Liver (tissue), 9 donors: ENCODE measurements around the gene JDP2. TPM values are rescaled to one million over a fixed set of nuclear protein-coding genes. Genes with fewer than 3 reads are reported as not detected.

Experiments used
- DNase-seq: peaks from one replicate; pipeline ENCODE4 v3.0.0-alpha.2; 2017; ENCODE audit warnings: low spot score
- H3K27ac ChIP-seq, 2 donors: one replicate each; pipeline ENCODE4 v1.7.0; 2013; ENCODE audit warnings: inconsistent platforms in 2 of 2, low read length in 2 of 2, control low read depth in 1 of 2, low read depth in 1 of 2, mild to moderate bottlenecking in 1 of 2
- H3K27me3 ChIP-seq, 4 donors: one replicate each; pipeline versions ENCODE4 v1.6.1 to v1.7.0; 2013; ENCODE audit warnings: low read length in 3 of 4, inconsistent platforms in 1 of 4, mild to moderate bottlenecking in 1 of 4, moderate library complexity in 1 of 4; ENCODE audit not compliant: control insufficient read depth in 4 of 4, insufficient read depth in 4 of 4
- H3K36me3 ChIP-seq, 4 donors: one replicate each; pipeline versions ENCODE4 v1.6.1 to v1.7.0; 2013; ENCODE audit warnings: low read length in 3 of 4, mild to moderate bottlenecking in 3 of 4, low read depth in 1 of 4, moderate library complexity in 1 of 4; ENCODE audit not compliant: control insufficient read depth in 4 of 4, insufficient read depth in 3 of 4
- H3K4me1 ChIP-seq, 4 donors: one replicate each; pipeline versions ENCODE4 v1.6.1 to v1.7.0; 2013; ENCODE audit warnings: low read length in 3 of 4, mild to moderate bottlenecking in 3 of 4, moderate library complexity in 1 of 4; ENCODE audit not compliant: control insufficient read depth in 4 of 4, insufficient read depth in 4 of 4
- H3K4me3 ChIP-seq, 3 donors: one replicate each; pipeline versions ENCODE4 v1.6.1 to v1.7.0; 2013; ENCODE audit warnings: low read length in 3 of 3, control low read depth in 1 of 3, low read depth in 1 of 3, mild to moderate bottlenecking in 1 of 3
- H3K9ac ChIP-seq, 2 donors: one replicate each; pipeline ENCODE4 v1.7.0; 2013; ENCODE audit warnings: low read length in 2 of 2, mild to moderate bottlenecking in 2 of 2, moderate library complexity in 2 of 2, control low read depth in 1 of 2, low read depth in 1 of 2
- H3K9me3 ChIP-seq, 4 donors: one replicate each; pipeline versions ENCODE4 v1.6.1 to v1.7.0; 2013; ENCODE audit warnings: low read length in 3 of 4; ENCODE audit not compliant: control insufficient read depth in 4 of 4
- EGR1 ChIP-seq, 2 donors: IDR thresholded peaks; 2 replicates each; pipeline ENCODE4 v1.6.1; 2016 to 2018; ENCODE audit warnings: antibody characterized with exemption in 2 of 2, low read depth in 2 of 2
- FOXA1 ChIP-seq: IDR thresholded peaks from 2 replicates; pipeline ENCODE4 v1.6.1; 2016; ENCODE audit warnings: antibody characterized with exemption
- FOXA2 ChIP-seq: IDR thresholded peaks from 2 replicates; pipeline ENCODE4 v1.6.1; 2016; ENCODE audit warnings: antibody characterized with exemption
- GABPA ChIP-seq, 2 donors: IDR thresholded peaks in 1 of 2; conservative IDR thresholded peaks in 1 of 2; 2 replicates each; pipeline ENCODE4 v1.6.1; 2016; ENCODE audit warnings: antibody characterized with exemption in 2 of 2, mild to moderate bottlenecking in 1 of 2, moderate library complexity in 1 of 2
- HNF4A ChIP-seq, 2 donors: conservative IDR thresholded peaks; 2 replicates each; pipeline ENCODE4 v1.6.1; 2016; ENCODE audit warnings: antibody characterized with exemption in 2 of 2, mild to moderate bottlenecking in 2 of 2
- HNF4G ChIP-seq: IDR thresholded peaks from 2 replicates; pipeline ENCODE4 v1.6.1; 2016; ENCODE audit warnings: antibody characterized with exemption
- JUND ChIP-seq, 2 donors: IDR thresholded peaks; 2 replicates each; pipeline ENCODE4 v1.6.1; 2016; ENCODE audit warnings: antibody characterized with exemption in 2 of 2
- NR2F2 ChIP-seq: IDR thresholded peaks from 2 replicates; pipeline ENCODE4 v1.6.1; 2016; ENCODE audit warnings: antibody characterized with exemption
- RAD21 ChIP-seq, 2 donors: IDR thresholded peaks; 2 replicates each; pipeline ENCODE4 v1.6.1; 2016; ENCODE audit warnings: antibody characterized with exemption in 2 of 2, mild to moderate bottlenecking in 2 of 2
- RXRA ChIP-seq, 2 donors: IDR thresholded peaks; 2 replicates each; pipeline ENCODE4 v1.6.1; 2017 to 2018; ENCODE audit warnings: antibody characterized with exemption in 2 of 2, mild to moderate bottlenecking in 1 of 2
- SP1 ChIP-seq: IDR thresholded peaks from 2 replicates; pipeline ENCODE4 v1.6.1; 2018; ENCODE audit warnings: antibody characterized with exemption, mild to moderate bottlenecking
- TAF1 ChIP-seq: conservative IDR thresholded peaks from 2 replicates; pipeline ENCODE4 v1.6.1; 2016; ENCODE audit warnings: antibody characterized with exemption, mild to moderate bottlenecking
- YY1 ChIP-seq: IDR thresholded peaks from 2 replicates; pipeline ENCODE4 v1.6.1; 2016; ENCODE audit warnings: antibody characterized with exemption, mild to moderate bottlenecking
- WGBS: extraction: QIAGEN DNeasy Blood & Tissue Kit; methylation state at CpG from one replicate; pipeline ENCODE4 v1.1.7; 2013; 5-methylcytosine and 5-hydroxymethylcytosine counted together
- polyA plus RNA-seq, 2 donors: library from polyadenylated mRNA; stranded (reverse) in 1 of 2; unstranded in 1 of 2; fragments of 200-250 nt in 1 of 2; fragments of >200 nt in 1 of 2; fragmentation: Nextera tagmentation in 1 of 2; extraction: Ambion mirVana in 1 of 2; gene quantifications; one replicate each; pipeline versions ENCODE4 v1.2.1 to v1.2.3, GENCODE V29; 2013 to 2015
- total RNA-seq, 2 donors: library from RNA; depleted of rRNA; stranded (reverse); fragments of >200 nt; gene quantifications; one replicate each; pipeline ENCODE4 v1.2.3, GENCODE V29; 2014
- TF ChIP-seq, protein P1 (sequence below): IDR thresholded peaks from 2 replicates; pipeline ENCODE4 v1.6.1; 2016; ENCODE audit warnings: antibody characterized with exemption
- TF ChIP-seq, protein P2 (sequence below): IDR thresholded peaks from 2 replicates; pipeline ENCODE4 v1.6.1; 2016; ENCODE audit warnings: antibody characterized with exemption, mild to moderate bottlenecking
- TF ChIP-seq, protein P3 (sequence below): IDR thresholded peaks from 2 replicates; pipeline ENCODE4 v1.6.1; 2016; ENCODE audit warnings: antibody characterized with exemption
- TF ChIP-seq, protein P4 (sequence below): IDR thresholded peaks from 2 replicates; pipeline ENCODE4 v1.6.1; 2016; ENCODE audit warnings: antibody characterized with exemption
- TF ChIP-seq, protein P5 (sequence below): fragments of 150-350 bp; IDR thresholded peaks from 2 replicates; pipeline ENCODE4 v1.5.1; 2017; ENCODE audit warnings: improper control_type of control experiment, low read depth, low read length; ENCODE audit not compliant: missing input control
- donor health status: healthy.
- donor health status: healthy.
- donor health status: healthy.
- donor health status: healthy.
- donor health status: healthy.

The JDP2 gene
- total and polyA plus RNA-seq, 4 donors = 2.4 to 14.6 (median 8.7) TPM

DNA sequence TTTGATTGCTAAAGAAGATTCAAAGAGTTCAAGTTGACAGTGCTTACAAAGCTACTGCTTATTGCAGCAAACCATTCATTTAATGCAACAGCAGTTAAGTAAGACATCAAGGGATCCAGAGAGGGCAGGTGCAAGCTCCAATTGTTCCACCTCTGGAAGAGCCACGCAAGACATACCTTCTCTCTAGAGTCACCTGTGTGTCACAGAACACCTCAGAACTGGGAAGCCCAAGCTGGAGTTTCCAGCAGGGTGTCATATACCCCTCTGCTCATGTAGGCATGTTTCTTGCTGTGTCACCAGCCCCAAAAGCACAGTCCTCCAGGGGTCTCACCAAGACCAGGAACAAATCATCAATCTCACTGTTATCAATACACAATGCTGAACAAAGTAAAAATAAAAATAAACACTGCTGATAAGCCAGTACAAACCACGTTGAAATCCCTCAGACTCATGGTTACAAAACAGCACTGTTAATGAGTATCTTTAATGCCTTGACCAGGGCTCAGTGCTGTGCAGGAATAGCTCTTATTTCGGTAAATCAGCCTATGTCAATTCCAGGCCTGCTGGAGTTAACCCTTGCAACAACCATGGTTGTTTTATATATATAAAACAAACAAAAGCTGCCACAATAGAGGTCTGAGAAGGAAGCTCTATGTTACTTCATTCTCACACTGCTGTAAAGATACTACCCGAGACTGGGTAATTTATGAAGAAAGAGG, 57.0 kb downstream of the JDP2 start:
- peaks cover 0 to 6% (median 4%) of the 10 kb centered on the region in 4 donors for H3K4me1 ChIP-seq
- DNase-seq = no peak
- TF ChIP-seq, protein P1, sequence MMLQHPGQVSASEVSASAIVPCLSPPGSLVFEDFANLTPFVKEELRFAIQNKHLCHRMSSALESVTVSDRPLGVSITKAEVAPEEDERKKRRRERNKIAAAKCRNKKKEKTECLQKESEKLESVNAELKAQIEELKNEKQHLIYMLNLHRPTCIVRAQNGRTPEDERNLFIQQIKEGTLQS = no peak
- TF ChIP-seq, protein P2, sequence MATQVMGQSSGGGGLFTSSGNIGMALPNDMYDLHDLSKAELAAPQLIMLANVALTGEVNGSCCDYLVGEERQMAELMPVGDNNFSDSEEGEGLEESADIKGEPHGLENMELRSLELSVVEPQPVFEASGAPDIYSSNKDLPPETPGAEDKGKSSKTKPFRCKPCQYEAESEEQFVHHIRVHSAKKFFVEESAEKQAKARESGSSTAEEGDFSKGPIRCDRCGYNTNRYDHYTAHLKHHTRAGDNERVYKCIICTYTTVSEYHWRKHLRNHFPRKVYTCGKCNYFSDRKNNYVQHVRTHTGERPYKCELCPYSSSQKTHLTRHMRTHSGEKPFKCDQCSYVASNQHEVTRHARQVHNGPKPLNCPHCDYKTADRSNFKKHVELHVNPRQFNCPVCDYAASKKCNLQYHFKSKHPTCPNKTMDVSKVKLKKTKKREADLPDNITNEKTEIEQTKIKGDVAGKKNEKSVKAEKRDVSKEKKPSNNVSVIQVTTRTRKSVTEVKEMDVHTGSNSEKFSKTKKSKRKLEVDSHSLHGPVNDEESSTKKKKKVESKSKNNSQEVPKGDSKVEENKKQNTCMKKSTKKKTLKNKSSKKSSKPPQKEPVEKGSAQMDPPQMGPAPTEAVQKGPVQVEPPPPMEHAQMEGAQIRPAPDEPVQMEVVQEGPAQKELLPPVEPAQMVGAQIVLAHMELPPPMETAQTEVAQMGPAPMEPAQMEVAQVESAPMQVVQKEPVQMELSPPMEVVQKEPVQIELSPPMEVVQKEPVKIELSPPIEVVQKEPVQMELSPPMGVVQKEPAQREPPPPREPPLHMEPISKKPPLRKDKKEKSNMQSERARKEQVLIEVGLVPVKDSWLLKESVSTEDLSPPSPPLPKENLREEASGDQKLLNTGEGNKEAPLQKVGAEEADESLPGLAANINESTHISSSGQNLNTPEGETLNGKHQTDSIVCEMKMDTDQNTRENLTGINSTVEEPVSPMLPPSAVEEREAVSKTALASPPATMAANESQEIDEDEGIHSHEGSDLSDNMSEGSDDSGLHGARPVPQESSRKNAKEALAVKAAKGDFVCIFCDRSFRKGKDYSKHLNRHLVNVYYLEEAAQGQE = peak; percentile 23
- TF ChIP-seq FOXA2 (peak; percentile 42), YY1 (peak; percentile 31), SP1 (peak; percentile 47), FOXA1 (peak; percentile 52), NR2F2 (no peak), HNF4A (conservative IDR thresholded peaks at IDR 0.05) (peak; percentile 18 to 41), EGR1 (IDR thresholded peaks at IDR 0.05; ENCODE audit: low read depth in 2 of 2) (no peak), RAD21 (IDR thresholded peaks at IDR 0.05) (peak; percentile 33 to 42), JUND (IDR thresholded peaks at IDR 0.05) (peak in 1 of 2 donors; percentile 11), GABPA (IDR thresholded peaks at IDR 0.05 in 1 of 2, conservative IDR thresholded peaks at IDR 0.05 in 1 of 2) (peak in 1 of 2 donors; percentile 22), RXRA (IDR thresholded peaks at IDR 0.05) (peak in 1 of 2 donors; percentile 60), TAF1 (no peak), HNF4G (no peak)
- TF ChIP-seq, protein P3, sequence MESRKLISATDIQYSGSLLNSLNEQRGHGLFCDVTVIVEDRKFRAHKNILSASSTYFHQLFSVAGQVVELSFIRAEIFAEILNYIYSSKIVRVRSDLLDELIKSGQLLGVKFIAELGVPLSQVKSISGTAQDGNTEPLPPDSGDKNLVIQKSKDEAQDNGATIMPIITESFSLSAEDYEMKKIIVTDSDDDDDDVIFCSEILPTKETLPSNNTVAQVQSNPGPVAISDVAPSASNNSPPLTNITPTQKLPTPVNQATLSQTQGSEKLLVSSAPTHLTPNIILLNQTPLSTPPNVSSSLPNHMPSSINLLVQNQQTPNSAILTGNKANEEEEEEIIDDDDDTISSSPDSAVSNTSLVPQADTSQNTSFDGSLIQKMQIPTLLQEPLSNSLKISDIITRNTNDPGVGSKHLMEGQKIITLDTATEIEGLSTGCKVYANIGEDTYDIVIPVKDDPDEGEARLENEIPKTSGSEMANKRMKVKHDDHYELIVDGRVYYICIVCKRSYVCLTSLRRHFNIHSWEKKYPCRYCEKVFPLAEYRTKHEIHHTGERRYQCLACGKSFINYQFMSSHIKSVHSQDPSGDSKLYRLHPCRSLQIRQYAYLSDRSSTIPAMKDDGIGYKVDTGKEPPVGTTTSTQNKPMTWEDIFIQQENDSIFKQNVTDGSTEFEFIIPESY = peak; percentile 32
- TF ChIP-seq, protein P4, sequence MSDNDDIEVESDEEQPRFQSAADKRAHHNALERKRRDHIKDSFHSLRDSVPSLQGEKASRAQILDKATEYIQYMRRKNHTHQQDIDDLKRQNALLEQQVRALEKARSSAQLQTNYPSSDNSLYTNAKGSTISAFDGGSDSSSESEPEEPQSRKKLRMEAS = peak; percentile 39
- TF ChIP-seq, protein P5, sequence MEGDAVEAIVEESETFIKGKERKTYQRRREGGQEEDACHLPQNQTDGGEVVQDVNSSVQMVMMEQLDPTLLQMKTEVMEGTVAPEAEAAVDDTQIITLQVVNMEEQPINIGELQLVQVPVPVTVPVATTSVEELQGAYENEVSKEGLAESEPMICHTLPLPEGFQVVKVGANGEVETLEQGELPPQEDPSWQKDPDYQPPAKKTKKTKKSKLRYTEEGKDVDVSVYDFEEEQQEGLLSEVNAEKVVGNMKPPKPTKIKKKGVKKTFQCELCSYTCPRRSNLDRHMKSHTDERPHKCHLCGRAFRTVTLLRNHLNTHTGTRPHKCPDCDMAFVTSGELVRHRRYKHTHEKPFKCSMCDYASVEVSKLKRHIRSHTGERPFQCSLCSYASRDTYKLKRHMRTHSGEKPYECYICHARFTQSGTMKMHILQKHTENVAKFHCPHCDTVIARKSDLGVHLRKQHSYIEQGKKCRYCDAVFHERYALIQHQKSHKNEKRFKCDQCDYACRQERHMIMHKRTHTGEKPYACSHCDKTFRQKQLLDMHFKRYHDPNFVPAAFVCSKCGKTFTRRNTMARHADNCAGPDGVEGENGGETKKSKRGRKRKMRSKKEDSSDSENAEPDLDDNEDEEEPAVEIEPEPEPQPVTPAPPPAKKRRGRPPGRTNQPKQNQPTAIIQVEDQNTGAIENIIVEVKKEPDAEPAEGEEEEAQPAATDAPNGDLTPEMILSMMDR = no peak
- no peaks in the 10 kb centered on the region for H3K9me3 ChIP-seq
- H3K9ac ChIP-seq = no peak overlapping the region
- no peaks in the 10 kb centered on the region for H3K36me3 ChIP-seq
- no peak overlapping the region for H3K4me3 ChIP-seq
- H3K27ac ChIP-seq = no peak overlapping the region
- no peaks in the 10 kb centered on the region for H3K27me3 ChIP-seq
- WGBS = 44% methylated on average over 4 of the region's 4 CpGs
